ENCODE results near the gene BBLN. TPM values are rescaled to one million over a fixed set of nuclear protein-coding genes. Genes with fewer than 3 reads are reported as not detected.

Gene BBLN
- total RNA-seq, 2 donors from 2014 or later = 41.9 to 49.1 TPM

DNA sequence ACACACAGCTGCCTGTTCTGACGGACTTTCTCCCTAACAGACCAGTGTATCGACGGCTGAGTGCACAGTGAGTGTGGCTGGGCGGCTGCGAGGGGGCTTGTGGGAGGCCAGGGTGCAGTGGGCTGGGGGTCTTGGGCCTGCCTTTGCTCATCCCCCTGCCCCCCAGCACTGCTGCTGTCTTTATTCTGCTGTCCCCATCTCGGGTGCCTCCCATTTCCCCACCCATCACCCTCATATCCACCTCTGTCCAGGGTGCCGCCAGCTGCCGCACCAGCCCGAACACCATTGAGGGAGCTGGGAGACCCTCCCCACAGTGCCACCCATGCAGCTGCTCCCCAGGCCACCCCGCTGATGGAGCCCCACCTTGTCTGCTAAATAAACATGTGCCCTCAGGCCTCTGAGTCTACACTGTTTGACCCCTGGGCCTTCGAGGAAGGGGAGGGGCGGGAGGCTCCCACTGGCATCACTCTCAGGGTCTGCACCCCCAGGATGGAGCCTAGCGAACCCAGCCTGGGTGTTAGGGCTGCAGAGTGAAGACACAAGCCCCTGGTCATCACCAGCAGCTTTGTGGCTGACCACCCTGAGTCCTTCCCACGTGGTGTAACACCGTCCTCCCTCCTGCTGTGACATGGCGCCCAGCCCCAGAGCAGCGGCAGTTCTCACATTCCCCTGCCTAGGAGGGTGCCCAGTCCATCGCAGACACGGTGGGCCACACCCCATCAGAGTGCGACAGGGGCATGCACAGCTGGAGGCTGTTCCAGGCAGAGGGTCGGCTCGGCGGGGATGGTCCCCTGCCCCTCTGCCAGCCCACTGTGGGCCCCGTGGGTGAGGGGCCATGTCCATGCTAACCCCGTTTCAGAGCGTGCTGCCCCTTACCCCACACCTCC lies 6.8 kb upstream of the BBLN start:
- peak; percentile 40 for DNase-seq (ENCODE audit: low spot score)
- intact Hi-C loops (cut with DNase I) = no loop called here

DNA sequence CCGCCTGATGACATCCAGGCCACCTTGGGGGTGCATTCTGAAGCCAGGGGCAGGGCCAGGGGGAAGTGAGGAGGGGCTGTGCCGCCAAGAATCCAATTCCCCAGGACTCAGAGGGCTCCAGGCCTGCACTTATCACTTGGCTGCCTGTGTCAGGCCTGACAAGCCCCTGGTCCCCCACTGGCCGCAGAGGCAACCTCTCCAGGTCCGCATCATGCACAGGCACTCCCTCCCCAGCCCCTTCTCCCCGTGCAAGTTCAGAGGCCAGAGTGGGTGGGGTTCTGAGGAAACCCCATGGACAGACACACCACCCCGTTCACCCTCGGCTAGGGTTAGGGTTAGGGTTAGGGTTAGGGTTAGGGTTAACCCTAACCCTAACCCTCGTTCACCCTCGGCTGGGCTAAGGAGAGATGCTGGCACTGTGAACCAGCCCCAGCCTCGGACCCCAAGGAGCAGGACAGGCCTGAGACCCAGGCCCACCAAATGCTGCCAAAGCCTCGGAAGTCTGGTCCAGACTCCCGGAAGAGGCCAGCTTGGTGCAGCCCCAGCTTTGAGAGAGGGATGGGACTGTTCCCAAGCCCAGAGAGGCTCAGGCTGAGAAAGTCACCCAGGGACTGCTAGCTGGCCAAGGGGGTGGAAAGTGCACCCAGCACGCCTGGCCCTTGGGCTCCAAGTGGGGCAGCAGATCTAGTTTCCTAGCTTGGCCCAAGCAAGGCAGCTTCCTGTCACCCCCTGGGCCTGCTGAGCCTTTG lies 5.9 kb upstream of the BBLN start:
- DNase-seq (ENCODE audit: low spot score) = peak; percentile 75
- intact Hi-C loops (cut with DNase I) = no loop called here

DNA sequence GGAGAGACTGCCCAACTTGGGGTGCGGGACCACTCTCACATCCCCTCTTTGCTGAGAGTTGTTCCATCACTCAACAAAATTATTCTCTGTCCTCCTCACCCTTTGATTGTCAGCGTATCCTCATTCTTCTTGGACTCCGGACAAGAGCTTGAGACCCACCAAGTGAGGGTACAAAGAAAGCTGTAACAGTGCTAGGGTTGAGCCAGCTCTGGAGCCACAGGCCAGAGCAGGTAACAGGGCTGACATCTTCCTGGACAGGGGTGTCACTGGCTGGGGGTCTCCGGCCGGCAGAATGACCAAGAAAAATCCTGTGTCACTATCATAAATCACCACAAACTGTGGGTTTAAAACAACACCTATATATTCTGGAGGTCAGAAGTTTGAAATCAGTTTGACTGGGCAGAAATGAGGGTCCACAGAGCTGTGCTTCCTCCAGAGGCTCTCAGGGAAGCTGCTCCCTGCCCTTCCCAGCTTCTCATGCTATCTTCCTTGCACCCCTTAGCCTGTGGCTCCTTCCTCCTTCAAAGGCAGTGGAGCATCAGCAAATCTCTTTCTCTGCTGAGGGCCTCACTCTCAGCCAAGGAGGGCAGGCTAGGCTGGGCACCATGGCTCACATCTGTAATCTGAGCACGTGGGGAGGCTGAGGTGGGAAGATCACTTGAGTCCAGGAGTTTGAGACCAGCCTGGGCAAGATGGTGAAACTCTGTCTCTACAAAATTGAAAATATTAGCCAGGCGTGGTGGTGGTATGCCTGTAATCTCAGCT lies 4.1 kb upstream of the BBLN start:
- intact Hi-C loops (cut with DNase I) = no loop called here
- peak; percentile 60 for DNase-seq (ENCODE audit: low spot score)

DNA sequence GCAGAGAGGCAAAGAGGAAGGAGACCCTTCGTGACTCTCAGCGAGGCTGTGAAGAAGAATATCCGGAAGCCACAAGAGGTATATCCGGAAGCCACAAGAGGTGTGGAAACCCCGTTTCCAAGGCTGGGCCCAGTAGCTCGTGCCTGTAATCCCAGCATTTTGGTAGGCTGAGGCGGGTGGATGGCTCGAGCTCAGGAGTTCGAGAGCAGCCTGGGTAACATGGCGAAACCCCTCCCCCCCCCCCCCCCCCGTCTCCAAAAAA lies 612 bp upstream of the BBLN start:
- DNase-seq (ENCODE audit: low spot score) = no peak
- intact Hi-C loops (cut with DNase I) = no loop called here

DNA sequence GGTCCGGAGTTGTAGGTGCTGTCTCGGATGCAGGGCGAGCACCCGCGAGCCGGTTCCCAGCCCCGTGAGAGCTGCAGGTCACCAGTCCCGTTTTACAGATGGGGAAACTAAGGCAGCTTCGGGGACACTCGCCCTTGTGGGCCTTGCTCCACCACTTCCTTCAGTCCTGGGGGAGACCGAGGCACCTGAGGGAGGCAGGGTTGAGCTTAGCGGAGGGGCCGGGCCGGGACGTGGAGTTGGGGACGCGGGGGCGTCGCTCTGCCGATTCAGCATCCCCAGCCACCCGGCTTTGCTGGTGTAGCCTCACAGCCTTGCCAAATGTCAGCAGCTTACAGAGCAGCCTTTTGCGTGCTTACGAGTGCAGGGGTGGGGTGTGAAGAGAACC lies 530 bp downstream of the BBLN start:
- intact Hi-C loops (cut with DNase I) = no loop called here
- DNase-seq (ENCODE audit: low spot score) = no peak

DNA sequence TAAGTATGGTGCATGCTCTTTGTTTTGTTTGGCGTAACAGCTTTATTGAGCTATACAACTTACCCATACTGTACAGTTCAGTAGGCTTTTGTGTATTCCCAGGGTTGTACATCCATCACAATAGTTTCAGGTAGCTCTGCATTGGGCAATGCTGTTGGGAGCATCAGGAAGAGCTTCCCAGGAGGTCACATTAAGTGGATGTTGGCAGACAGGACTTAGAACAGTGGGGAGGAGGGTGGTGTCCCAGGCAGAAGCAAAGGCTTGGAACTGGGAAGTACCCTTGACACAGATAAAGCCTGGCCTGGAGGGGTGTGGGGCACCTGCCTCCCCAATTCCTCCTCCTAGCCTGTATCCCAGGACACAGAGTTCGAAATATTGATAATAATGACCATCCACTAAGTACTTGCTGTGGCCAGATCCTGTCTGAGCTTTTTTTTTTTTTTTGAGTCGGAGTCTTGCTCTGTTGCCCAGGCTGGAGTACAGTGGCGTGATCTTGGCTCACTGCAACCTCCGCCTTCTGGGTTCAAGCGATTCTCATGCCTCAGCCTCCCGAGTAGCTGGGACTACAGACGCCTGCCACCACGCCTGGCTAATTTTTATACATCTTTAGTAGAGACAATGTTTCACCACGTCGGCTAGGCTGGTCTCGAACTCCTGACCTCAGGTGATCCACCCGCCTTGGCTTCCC lies 1.3 kb downstream of the BBLN start:
- DNase-seq (ENCODE audit: low spot score) = no peak
- intact Hi-C loops (cut with DNase I) = no loop called here

DNA sequence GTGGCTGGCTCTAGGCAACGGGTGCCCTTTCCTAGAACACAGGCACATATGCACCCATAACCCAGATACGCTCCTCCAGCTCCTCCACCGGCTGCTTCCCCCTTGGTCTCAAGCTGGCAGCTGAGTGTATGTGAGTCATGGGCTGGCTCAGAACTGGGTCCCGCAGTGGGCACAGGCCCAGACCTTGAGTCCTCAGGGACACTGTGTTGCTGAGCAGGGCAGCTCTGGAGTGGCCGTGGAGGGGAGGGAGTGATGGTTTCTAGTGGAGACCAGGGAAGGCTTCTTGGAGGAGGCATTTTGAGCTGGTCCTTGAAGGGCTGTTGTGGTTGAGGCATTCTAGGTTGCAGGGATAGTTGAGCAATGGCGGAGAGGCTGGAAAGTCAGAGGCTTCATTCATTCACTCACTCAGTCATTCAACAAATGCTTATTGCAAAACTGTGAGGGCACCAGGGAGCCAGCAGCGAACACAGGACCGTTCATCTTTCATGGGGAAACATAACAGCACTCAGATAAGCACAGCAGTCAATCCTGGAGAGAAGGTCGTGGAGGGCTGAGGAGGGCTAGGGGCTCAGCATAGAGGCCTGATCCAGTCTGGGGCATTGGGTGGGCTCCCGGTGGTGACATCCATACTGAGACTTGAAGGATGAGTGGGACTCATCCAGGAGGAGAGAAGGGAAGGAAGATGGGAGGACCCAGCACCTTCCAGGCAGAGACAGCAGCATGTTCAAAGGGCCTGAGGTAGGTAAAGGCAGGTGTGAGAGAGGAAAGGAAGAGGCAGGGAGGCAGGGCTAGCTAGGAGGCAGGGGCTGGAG lies 2.4 kb downstream of the BBLN start:
- no peak for DNase-seq (ENCODE audit: low spot score)
- intact Hi-C loops (cut with DNase I) = no loop called here

DNA sequence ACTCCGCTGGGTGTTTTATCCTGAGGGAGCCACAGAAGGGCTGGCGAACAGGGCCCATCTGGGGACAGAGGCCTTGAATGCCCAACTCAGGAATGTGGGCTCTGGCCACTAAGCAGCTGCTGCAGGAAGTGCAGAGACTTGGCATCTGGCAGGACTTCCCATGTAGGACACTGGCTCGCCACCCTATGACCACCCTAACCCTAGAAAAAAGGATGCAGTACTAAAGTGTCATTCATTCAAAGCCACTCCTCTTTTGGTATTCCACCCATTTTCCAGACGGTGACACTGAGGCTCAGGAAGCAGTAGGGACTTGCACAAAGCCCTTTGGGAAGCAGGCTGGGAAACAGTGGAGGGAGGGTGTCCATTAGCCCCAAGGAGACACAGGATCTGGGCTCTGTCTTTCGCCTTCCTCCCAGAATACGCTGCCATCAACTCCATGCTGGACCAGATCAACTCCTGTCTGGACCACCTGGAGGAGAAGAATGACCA lies 3.0 kb downstream of the BBLN start:
- intact Hi-C loops (cut with DNase I) = no loop called here
- DNase-seq (ENCODE audit: low spot score) = no peak

DNA sequence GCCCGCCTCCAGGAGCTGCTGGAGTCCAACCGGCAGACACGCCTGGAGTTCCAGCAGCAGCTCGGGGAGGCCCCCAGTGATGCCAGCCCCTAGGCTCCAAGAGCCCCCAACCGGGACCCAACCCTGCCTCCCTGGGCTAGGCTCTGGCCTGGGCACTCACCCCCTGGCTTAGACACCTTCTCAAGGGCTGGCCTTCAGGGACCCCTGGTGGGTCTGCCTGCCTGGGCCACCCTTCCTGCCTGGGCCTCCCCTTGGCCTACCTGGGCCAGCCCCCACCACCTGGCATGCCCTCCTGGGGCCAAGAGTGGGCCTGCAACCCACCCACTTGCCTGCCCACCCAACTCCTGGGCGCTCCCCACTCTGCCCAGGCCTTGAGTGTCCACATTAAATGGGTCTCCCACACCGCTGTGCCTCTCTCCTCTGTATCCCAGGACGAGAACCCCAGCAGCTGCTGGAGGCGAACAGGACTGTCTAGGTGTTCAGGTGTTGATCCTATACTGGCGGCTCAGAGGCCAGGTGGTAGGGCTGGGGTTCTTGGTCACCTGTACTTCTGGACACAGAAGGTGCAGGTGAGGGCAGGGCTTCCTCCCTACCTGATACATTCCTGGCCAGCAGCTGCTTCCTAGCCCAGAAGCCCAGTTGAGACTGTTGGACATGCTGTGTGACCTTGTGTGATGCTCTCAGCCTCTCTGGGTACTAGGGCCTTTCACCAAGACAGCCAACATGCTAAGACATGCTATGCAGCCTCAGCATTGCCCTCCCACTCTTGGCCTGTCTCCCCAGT lies 3.6 kb downstream of the BBLN start:
- intact Hi-C loops (cut with DNase I) = no loop called here
- DNase-seq (ENCODE audit: low spot score) = no peak

DNA sequence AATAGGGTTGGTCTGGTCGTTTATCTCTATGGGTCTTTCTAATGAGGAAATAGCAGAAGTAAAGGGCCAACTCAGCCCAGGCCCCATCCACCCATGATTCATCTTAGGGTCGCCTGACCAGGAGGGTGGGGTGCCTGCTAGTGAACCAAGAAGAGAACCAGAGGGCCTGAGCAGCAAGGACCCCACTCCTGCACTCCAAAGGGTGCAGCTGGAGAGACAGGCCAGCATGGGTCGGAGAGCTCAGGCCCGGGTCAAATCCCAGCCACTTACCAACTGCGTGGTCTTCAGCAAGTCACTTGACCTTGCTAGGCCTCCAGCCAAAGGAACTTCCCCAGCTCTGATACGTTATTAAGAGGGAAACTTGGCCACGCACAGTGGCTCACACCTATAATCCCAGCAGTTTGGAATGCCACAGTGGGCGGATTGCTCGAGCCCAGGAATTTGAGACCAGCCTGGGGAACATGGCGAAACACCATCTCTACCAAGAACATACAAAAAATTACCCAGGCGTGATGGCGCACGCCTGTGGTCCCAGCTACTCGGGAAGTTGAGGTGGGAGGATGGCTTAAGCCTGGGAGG lies 4.3 kb downstream of the BBLN start:
- intact Hi-C loops (cut with DNase I) = no loop called here
- no peak for DNase-seq (ENCODE audit: low spot score)

DNA sequence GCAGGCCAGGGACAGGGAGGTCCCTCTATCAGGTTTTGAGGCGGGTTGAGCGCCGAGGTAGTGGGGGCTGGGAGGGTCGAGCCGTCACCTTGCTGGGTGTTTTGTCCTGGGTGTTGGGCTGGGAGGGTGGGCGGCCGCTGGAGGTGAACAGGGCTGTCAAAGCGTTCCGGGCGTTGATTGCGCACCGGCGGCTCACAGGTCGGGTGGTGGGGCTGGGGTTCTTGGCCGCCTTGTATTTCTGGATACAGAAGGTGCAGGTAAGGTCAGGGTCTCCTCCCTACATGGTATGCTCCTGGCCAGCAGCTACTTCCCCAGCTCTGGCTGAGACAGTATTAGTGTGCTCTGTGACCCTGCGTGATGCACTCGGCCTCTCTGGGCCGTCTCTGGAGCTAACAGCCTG lies 6.1 kb downstream of the BBLN start:
- intact Hi-C loops (cut with DNase I) = no loop called here
- DNase-seq (ENCODE audit: low spot score) = no peak

DNA sequence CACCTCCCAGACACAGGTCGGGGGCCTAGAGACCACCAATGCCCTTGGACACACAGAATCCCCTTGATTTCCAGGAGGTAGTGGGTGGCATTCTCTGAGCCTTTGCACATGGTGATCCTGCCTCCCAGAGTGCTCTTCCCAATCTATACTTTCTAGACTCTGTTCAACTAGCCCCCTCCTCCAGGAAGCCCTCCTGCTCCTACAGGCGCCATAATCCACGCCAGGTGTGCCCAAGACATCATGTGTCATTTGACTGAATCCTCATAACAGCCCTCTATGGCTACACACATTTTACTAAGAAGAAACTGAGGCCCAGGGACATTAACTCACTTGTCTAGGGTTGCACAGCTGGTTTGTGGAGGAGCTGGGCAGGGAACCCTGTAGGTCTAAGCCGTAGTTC lies 7.1 kb downstream of the BBLN start:
- no peak for DNase-seq (ENCODE audit: low spot score)
- intact Hi-C loops (cut with DNase I) = no loop called here

DNA sequence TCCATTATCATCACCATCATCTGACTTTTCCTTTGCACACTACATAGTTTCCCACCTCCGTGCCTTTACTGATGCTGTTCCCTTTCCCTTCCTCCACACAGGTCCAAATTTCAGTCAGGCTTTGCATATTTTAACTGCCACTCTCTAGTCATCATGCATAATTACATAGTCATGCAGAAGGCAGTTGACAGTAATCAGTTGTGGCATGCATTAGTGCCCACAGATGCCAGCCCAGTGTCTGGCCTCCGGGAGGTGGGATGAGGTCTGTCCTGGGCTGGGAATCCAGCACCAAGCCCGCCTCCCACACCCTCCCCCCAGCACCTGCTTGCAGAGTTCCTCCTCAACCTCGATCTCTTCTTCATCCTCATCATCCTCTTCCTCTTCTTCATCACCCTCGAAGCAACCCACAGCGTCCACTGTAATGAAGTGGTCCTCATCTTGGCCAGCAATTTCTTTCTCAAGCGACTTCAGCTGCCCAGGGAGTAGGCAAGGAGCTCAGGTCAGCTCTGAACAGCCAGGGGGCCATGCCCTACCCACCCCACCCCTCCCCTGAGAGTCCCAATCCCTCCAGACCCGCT lies 8.8 kb downstream of the BBLN start:
- intact Hi-C loops (cut with DNase I) = no loop called here
- no peak for DNase-seq (ENCODE audit: low spot score)

DNA sequence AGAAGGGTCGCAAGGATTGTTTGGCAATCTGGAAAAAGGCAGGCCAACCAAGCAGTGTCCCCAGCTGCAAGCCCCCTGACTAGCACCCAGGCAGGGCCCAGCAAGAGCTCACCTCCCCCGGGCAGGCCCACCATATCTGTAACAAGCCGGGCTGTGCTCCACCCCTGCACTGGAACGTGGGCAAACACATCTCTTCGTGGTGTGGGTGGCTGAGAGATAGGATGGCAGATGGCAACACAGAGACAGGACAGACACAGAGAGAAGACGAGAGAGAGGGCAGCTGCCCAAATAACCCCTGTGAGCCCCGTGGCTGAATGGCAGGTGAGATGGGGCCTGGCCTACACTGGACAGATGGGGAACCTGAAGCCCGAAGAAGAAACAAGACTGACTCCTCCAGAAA lies 9.4 kb downstream of the BBLN start:
- DNase-seq (ENCODE audit: low spot score) = no peak
- intact Hi-C loops (cut with DNase I) = no loop called here

DNA sequence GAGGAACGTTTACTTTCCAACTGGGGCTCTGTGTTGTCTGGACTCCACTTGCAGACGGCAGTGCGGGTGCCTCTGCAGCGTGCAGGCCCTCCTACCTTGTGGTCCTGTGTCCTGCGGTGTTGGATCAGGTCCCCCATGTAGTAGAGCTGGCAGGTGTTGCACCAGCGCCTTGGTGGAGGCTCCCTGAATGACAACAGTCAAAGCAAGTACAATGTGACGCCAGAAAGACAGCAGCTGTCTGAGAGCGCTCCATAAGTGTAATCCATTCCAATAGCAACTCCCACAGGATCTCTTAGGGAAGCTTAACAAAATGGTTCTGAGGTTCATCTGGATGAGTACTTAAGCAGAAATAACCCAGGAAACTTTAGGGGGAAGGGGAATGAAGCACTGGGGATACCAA lies 9.9 kb downstream of the BBLN start:
- intact Hi-C loops (cut with DNase I) = no loop called here
- DNase-seq (ENCODE audit: low spot score) = no peak

DNA sequence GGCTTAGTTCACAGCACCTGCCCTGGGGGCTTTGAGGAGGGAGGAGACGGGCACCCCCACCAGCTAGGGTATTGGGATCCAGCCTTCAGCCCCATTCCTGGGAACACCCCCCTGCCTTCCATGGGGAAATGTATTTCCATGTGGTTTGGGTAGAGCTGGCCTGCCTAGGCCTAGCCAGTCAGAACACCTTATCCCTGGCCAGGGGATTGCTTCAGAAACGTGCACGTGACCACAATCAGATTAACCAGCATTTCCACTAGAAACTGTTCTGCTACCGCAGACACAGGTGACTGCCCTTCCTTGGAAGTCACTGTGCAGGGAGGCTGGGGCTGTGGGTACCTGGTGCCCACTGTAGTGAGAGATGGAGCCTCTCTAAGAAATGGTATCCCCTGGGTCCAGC lies 14.0 kb downstream of the BBLN start:
- intact Hi-C loops (cut with DNase I) = no loop called here
- no peak for DNase-seq (ENCODE audit: low spot score)

DNA sequence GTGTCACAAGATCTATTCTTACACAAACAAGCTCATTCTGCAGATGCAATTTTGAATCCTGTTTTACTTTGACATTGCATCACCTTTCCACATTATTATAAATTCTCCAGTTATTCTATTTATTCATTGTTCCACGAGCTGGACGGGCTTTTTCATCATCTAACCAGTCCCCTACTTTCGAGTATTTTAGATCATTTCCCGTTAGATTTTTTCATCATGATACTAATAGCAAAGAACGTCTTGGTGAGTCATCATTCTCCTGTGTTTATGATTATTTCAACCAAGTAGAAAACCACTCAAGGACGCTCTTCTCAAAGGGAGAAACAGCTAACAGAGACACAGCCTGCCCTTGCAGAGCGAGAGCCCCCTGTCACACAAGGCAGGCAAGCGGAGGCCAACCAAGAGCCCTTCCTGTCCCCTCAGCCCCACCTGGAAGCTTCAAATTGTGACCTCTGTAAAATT lies 15.1 kb downstream of the BBLN start:
- intact Hi-C loops (cut with DNase I) = no loop called here
- DNase-seq (ENCODE audit: low spot score) = no peak

Measured in posterior vena cava (tissue), 2 donors.